Activated naive CD4-positive, alpha-beta T cell treated with anti-CD3 and anti-CD28 coated beads, Interleukin-2, amount 10 ng/mL, durations not matched to agents 7 days and 5 days (primary cell): ENCODE data around the gene CAMK1D.
A peak's percentile ranks its signal among the peaks of the same experiment; 100 is the strongest.

Source experiments
- CTCF ChIA-PET: fragments of 350-600 bp; sonication (Branson Sonifier 250); formaldehyde crosslinking; loops from one replicate; lab custom pipeline; 2021; ENCODE audit warnings: antibody characterized with exemption; lab: Charles Lee
- DNase-seq: peaks from one replicate; pipeline ENCODE4 v3.0.0-alpha.2; 2020
- H3K27ac Mint-ChIP-seq: one replicate; pipeline ENCODE4 v1.8.0; 2021; ENCODE audit warnings: mild to moderate bottlenecking, moderate library complexity, mixed read lengths
- H3K27me3 Mint-ChIP-seq: one replicate; pipeline ENCODE4 v1.8.0; 2021; ENCODE audit warnings: mild to moderate bottlenecking, mixed read lengths
- H3K36me3 Mint-ChIP-seq: one replicate; pipeline ENCODE4 v1.8.0; 2021; ENCODE audit warnings: mixed read lengths
- H3K4me1 Mint-ChIP-seq: one replicate; pipeline ENCODE4 v1.8.0; 2021; ENCODE audit warnings: mixed read lengths
- H3K4me3 Mint-ChIP-seq: one replicate; pipeline ENCODE4 v1.8.0; 2021; ENCODE audit warnings: mild to moderate bottlenecking, moderate library complexity, mixed read lengths
- H3K9me3 Mint-ChIP-seq: one replicate; pipeline ENCODE4 v1.8.0; 2021; ENCODE audit warnings: mixed read lengths

Gene CAMK1D

DNA sequence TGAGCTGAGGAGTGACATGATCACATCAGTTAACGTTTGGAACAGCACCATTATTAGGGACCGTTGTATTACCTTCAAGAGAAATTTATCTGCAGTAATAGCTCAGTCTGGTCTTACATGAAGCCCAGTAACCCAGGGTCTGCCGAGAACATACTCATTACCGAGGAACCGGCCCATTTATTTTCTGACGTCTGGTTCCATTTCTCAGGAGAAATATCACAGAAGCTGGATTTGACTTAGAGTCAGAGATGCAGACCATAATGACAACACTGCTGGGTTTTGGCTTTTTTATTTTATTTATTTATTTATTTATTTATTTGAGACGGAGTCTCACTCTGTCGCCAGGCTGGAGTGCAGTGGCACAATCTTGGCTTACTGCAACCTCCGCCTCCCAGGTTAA is 489.0 kb downstream of the CAMK1D start:
- Mint-ChIP-seq H3K27me3 (no peaks in the 10 kb centered on the region), H3K9me3 (no peaks in the 10 kb centered on the region), H3K27ac (no peak overlapping the region), H3K4me3 (no peak overlapping the region), H3K4me1 (no peaks in the 10 kb centered on the region), H3K36me3 (no peaks in the 10 kb centered on the region)
- CTCF ChIA-PET: interaction anchor here (0.6 kb wide), 1 partner anchor 64 kb away, joined by 3 read pairs; no protein-coding TSS in a partner anchor
- no peak for DNase-seq

DNA sequence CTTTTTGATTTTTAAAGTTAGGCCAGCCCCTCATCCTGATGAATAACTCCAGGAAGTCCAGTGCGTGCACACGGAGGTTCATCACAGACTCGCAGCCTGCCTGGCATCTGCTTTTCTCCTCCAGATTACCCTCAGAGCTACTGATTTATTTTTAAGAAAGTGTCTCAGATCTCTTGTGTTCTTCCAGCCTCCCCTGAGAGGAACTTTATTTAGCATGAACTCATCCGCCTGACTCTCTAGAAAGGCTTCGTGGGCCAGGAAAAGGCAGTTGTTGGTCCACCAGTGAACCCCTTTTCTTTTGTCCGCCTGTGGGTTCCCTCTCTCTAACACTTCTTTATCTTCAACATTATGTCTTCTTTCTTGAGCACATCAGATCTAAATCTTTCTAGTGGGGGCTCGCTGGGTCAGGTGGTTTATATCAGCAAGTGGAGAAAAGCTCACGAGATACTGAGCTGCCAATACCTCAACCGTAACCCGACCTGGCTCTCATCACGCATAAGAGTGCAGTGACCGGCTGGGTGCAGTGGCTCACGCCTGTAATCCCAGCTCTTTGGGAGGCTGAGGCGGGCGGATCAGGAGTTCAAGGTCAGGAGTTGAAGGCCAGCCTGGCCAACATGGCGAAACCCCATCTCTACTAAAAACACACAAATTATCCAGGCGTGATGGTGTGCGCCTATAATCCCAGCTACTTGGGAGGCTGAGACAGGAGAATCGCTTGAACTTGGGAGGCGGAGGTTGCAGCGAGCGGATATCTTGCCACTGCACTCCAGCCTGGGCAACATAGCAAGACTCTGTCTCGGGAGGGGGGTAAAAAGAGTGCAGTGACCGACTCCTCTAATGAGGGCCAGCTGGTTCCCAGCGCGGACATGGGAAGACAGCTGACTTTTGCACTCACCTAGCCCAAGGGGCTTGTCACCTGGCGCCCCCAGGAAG is 489.9 kb downstream of the CAMK1D start:
- no peak for DNase-seq
- Mint-ChIP-seq H3K4me3 (no peak overlapping the region), H3K9me3 (no peaks in the 10 kb centered on the region), H3K27me3 (peaks cover 2% of the 10 kb centered on the region), H3K4me1 (no peaks in the 10 kb centered on the region), H3K36me3 (no peaks in the 10 kb centered on the region), H3K27ac (no peak overlapping the region)
- CTCF ChIA-PET: interaction anchor here (0.6 kb wide), 1 partner anchor 64 kb away, joined by 3 read pairs; no protein-coding TSS in a partner anchor

DNA sequence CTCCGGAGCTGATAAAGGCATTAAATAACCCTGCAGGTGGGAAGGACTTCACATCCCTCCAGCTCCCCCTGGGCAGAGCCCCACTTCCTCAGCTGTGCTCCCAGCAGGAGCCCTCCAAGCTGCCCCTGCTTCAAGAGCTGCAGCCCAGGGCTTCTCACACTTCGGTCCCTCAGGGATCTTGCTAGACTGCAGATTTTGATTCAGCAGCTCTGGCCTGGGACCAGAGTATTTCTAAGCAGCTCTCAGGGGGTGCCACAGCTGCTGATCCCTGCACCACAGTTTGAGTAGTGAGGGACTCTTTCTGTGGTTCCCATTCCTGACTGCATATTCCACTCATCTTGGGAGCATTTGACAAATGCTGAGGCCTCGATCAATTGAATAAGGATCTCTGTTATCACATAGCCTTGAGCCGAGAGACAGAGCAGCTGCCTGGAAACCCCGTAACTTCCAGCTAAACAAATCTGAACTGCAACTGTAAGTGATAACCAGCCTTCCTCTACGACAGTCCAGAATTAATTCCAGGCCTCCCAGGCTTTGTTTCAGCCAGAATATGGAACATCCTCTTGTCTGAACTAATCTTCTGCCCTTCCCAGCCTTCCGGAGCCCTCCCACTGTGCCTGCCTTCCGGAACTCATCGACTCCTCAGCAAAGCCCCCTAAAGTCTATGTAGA is 490.7 kb downstream of the CAMK1D start:
- CTCF ChIA-PET: no interaction called here
- Mint-ChIP-seq H3K27ac (no peak overlapping the region), H3K9me3 (no peaks in the 10 kb centered on the region), H3K4me3 (no peak overlapping the region), H3K4me1 (no peaks in the 10 kb centered on the region), H3K36me3 (no peaks in the 10 kb centered on the region), H3K27me3 (peaks cover 10% of the 10 kb centered on the region)
- no peak for DNase-seq

- H3K27ac Mint-ChIP-seq: no peak overlapping the region
- no peaks in the 10 kb centered on the region for H3K9me3 Mint-ChIP-seq
- CTCF ChIA-PET: no interaction called here
- H3K4me1 Mint-ChIP-seq: no peaks in the 10 kb centered on the region
- no peaks in the 10 kb centered on the region for H3K36me3 Mint-ChIP-seq
- H3K27me3 Mint-ChIP-seq: peaks cover 15% of the 10 kb centered on the region
- no peak for DNase-seq
- H3K4me3 Mint-ChIP-seq: no peak overlapping the region
These were observed 492.1 kb downstream of the CAMK1D start for GRCh38 chr10:12841426-12841825.

DNA sequence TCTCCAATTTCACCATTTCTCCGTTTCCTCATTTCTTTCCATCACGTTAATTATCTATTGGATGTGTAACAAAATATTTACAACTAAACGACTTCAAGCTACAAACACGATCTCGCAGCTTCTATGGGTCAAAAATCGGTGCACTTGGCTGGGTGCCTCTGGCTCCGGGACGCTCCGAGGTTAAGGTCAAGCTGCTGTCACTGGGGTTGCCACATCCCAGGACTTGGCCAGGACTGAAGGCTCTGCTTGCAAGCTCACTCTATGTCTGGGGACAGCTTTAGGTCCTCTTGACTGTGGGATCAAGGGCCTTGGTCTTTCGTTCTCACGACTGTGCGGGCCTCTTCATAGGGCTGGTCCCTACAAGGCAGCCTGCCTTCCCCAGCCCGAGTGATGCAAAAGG is 492.5 kb downstream of the CAMK1D start:
- no peaks in the 10 kb centered on the region for H3K9me3 Mint-ChIP-seq
- no peak overlapping the region for H3K4me3 Mint-ChIP-seq
- no peak overlapping the region for H3K27ac Mint-ChIP-seq
- H3K27me3 Mint-ChIP-seq: peaks cover 15% of the 10 kb centered on the region
- H3K4me1 Mint-ChIP-seq: no peaks in the 10 kb centered on the region
- no peak for DNase-seq
- CTCF ChIA-PET: no interaction called here
- H3K36me3 Mint-ChIP-seq: no peaks in the 10 kb centered on the region

GRCh38 chr10:12842310-12842709 is 493.0 kb downstream of the CAMK1D start:
- Mint-ChIP-seq H3K4me3 (no peak overlapping the region), H3K9me3 (no peaks in the 10 kb centered on the region), H3K36me3 (no peaks in the 10 kb centered on the region), H3K27ac (no peak overlapping the region), H3K4me1 (no peaks in the 10 kb centered on the region), H3K27me3 (peaks cover 16% of the 10 kb centered on the region)
- DNase-seq: no peak
- CTCF ChIA-PET: no interaction called here

DNA sequence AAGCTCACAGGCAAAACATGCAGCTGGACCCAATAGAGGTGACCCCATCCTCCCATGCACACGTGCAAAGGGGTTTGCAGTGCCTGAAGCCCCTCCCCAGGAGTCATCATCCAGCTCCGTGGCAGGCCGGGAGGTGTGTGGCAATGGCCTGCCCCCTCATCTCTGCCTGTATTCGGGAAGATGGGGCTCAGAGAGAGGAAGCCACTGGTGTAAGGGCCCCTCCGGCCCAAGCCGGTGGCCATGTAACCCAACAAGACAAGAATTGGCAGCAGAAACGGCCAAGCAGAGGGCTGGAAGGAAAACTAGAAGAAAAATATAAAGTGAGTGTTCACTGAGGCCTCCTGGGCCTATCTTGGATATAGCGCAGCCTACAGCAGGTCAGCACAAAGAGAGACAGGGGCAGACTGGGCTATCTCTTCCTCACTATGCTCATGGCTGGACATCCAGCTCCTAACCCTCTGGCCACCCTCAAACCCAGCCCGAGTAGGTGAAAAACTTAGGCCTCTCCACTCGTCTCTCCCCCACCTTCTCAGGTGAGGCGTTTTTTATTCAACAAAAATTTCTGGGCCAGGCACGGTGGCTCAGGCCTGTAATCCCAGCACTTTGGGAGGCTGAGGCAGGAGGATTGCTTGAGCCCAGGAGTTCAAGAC is 494.1 kb downstream of the CAMK1D start:
- CTCF ChIA-PET: no interaction called here
- H3K4me1 Mint-ChIP-seq: no peaks in the 10 kb centered on the region

DNA sequence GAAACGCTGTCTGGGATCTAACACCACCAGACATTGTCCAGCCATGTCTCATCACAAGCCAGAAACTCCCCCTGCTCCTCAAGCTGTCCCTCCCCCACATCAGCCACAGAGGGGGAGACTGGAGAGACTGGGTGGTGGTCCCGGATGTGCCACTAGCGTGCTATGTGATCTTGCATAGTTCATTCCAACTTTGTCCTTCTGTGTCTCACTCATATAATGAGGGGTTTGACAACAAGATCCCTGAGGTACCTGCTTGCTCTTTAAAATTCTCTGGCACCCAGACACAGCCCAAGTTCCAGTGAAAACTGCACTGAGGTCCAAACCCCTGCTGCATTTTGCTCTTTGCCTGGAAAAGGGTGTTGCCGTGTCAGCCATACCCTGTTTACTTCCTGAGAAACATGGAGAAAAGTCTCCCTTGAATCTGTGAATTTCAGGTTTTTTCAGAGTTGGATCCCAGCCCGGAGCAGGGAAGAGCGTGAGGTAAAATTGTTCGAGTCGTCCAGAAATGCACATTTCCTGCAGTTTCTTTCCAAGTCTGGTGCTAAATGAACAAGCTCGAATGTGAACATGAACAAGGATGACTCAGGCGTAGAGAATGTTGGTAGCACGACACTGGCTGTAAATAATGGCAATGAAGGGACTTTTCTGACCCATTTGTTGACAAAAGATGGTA is 495.6 kb downstream of the CAMK1D start:
- Mint-ChIP-seq H3K4me3 (no peak overlapping the region), H3K27ac (no peak overlapping the region), H3K36me3 (no peaks in the 10 kb centered on the region), H3K4me1 (no peaks in the 10 kb centered on the region), H3K9me3 (no peaks in the 10 kb centered on the region), H3K27me3 (peaks cover 33% of the 10 kb centered on the region)
- CTCF ChIA-PET: no interaction called here
- DNase-seq: no peak

More for the DNA sequence above, 494.1 kb downstream of the CAMK1D start:
- Mint-ChIP-seq H3K36me3 (no peaks in the 10 kb centered on the region), H3K9me3 (no peaks in the 10 kb centered on the region), H3K4me3 (no peak overlapping the region), H3K27me3 (peaks cover 21% of the 10 kb centered on the region), H3K27ac (no peak overlapping the region)
- DNase-seq: no peak

DNA sequence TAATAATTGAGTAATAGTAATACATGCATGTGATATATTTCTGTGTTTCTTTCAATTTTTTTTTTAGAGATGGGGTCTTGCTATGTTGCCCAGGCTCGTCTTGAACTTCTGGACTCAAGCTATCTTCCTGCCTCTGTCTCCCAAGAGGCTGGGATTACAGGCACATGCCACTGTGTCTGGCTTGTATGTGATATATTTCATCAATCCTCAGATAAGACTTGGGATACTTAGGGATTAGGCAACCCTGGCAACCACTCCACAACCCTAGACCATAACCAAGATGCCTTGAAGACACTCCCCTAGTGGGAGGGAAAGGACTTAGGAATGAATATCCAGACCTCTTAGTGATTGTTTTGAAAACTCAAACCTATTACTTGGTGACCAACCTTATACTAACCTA is 497.4 kb downstream of the CAMK1D start:
- DNase-seq: no peak
- Mint-ChIP-seq H3K27ac (no peak overlapping the region), H3K4me3 (no peak overlapping the region), H3K9me3 (no peaks in the 10 kb centered on the region), H3K36me3 (no peaks in the 10 kb centered on the region), H3K4me1 (no peaks in the 10 kb centered on the region), H3K27me3 (peaks cover 34% of the 10 kb centered on the region)
- CTCF ChIA-PET: no interaction called here

DNA sequence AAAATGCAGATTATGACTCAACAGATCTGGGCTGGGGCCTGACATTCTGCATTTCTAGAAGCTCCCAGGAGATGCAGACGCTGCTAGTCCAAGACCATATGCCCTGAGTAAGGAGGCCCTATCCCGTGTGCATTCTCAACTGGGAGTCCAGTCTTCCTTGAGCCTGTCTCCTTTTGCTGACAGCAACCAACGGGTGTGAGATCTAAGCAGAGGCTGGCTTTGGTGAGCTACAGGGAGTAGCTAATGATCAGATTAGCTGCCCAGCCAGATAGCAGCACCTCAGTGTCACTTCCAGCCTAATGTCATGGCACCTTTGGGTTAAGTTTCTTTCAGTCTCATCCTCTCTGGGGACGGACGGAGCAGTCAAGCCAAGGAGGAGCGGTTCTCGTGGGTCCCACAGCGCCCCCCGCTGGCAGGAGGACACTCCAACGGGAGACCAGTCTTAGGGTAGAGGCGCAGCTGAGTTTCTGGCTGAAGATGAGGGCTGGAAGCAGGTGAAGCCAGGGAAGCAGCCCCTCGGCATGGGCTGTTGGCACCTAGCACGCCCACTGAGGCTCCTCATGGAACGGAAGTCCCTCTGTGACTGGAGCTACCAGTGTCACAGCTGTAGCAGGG is 498.1 kb downstream of the CAMK1D start:
- Mint-ChIP-seq H3K4me1 (no peaks in the 10 kb centered on the region), H3K27me3 (peaks cover 34% of the 10 kb centered on the region), H3K9me3 (no peaks in the 10 kb centered on the region), H3K27ac (no peak overlapping the region), H3K36me3 (no peaks in the 10 kb centered on the region), H3K4me3 (no peak overlapping the region)
- DNase-seq: peak; percentile 26
- CTCF ChIA-PET: interaction anchor here (0.7 kb wide), 1 partner anchor 160 kb away, joined by 3 read pairs; no protein-coding TSS in a partner anchor

- CTCF ChIA-PET: interaction anchor here (0.7 kb wide), 1 partner anchor 161 kb away, joined by 3 read pairs; no protein-coding TSS in a partner anchor
- H3K27me3 Mint-ChIP-seq: peaks cover 34% of the 10 kb centered on the region
- H3K4me1 Mint-ChIP-seq: no peaks in the 10 kb centered on the region
- H3K9me3 Mint-ChIP-seq: no peaks in the 10 kb centered on the region
- H3K4me3 Mint-ChIP-seq: no peak overlapping the region
- no peak overlapping the region for H3K27ac Mint-ChIP-seq
- DNase-seq: no peak
- no peaks in the 10 kb centered on the region for H3K36me3 Mint-ChIP-seq
These were observed 499.3 kb downstream of the CAMK1D start for GRCh38 chr10:12848439-12849173.

DNA sequence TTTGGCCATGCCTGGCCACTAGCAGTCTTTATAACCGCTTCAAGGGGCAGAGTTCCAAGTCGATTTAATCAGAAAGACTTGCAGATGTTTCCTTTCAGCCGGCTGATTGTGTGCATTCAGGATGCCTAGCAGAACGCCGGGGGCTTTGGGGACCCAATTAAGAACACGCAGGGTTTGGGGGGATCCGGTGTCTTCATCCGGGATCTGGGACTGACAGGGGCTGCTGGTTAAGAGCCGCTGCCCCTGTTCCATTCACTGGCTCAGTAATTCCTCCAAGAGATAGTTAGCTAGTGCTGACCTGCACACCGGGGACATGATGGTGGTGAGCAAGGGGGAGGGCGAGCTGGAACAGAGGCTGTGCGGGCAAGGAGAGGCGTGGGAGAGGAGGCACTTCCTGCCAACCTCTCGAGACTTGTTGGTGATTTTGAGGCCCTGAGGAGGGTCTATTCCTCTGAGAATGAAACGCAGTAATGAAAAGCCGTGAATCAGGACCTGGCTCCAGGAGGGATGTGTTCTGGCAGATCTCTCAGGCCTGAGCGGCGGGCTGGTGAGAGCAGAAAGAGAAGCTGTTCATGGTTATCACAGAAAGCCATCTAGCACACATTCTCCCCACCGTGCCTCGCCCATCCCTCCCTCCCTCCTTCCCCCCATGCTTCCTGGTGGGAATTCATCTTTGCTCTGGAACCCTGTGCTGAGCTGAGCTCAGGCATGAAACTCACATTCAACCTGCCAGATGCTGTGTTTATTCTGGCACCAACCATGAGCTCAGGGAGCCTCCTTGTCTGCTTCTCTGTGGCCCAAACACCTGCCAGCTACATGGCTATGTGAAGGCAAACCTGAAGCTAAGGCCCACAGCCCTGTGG is 500.2 kb downstream of the CAMK1D start:
- Mint-ChIP-seq H3K4me1 (no peaks in the 10 kb centered on the region), H3K9me3 (no peaks in the 10 kb centered on the region), H3K27ac (no peak overlapping the region), H3K36me3 (no peaks in the 10 kb centered on the region), H3K4me3 (no peak overlapping the region), H3K27me3 (peaks cover 29% of the 10 kb centered on the region)
- DNase-seq: no peak
- CTCF ChIA-PET: interaction anchor here (1.1 kb wide), 1 partner anchor 67 kb away, joined by 3 read pairs; no protein-coding TSS in a partner anchor
